Measurements from ENCODE around the gene TAGLN.

DNA sequence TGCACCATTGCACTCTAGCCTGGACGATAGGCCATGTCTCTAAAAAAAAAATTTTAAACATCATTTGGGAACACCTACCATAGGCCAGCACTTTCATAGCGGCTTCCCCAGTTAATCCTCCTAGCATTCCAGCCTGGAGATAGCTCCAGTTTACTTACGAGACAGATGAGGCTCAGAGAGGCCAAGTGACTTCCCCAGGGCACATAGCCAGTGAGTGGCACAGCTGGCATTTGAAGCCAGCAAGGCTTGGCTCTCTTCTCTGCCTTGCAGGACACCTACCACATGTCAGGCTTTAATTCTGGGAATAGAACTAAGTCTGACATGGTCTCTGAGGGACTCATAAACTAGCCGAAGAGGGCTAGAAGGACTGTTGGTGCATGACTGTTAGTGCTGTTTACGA is 4.9 kb upstream of the TAGLN start:
- TF ChIP-seq, protein P1, sequence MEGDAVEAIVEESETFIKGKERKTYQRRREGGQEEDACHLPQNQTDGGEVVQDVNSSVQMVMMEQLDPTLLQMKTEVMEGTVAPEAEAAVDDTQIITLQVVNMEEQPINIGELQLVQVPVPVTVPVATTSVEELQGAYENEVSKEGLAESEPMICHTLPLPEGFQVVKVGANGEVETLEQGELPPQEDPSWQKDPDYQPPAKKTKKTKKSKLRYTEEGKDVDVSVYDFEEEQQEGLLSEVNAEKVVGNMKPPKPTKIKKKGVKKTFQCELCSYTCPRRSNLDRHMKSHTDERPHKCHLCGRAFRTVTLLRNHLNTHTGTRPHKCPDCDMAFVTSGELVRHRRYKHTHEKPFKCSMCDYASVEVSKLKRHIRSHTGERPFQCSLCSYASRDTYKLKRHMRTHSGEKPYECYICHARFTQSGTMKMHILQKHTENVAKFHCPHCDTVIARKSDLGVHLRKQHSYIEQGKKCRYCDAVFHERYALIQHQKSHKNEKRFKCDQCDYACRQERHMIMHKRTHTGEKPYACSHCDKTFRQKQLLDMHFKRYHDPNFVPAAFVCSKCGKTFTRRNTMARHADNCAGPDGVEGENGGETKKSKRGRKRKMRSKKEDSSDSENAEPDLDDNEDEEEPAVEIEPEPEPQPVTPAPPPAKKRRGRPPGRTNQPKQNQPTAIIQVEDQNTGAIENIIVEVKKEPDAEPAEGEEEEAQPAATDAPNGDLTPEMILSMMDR (conservative IDR thresholded peaks at IDR 0.05; ENCODE audit: low read length) = no peak
- no peak for TF ChIP-seq EZH2phosphoT487 (IDR thresholded peaks at IDR 0.05; ENCODE audit: borderline replicate concordance)
